ENCODE data around the gene VPS37B.
"Not testable (repeated sequence)": the region's sequence is repeated elsewhere in the genome, so short reads cannot be mapped to it uniquely, and the experiment has no call there.

Gene VPS37B

GRCh38 chr12:122895704-122896636, at the start of gene VPS37B:
Gene VPS37B, minus strand, starts transcription at chr12:122896124. Its CDS starts 62 bp downstream, at chr12:122896062.
- DNase-seq, result peak; percentile 72

GRCh38 chr12:122944605-122945592, 49.0 kb upstream of the VPS37B start:
- no peak for DNase-seq

- no peak for DNase-seq
Observed at GRCh38 chr12:122943196-122943595, 47.3 kb upstream of the VPS37B start.

- DNase-seq, result no peak
Observed at GRCh38 chr12:122942637-122943036, 46.7 kb upstream of the VPS37B start.

GRCh38 chr12:122941351-122941750, 45.4 kb upstream of the VPS37B start:
- DNase-seq, result not testable (repeated sequence)

GRCh38 chr12:122939125-122939524, 43.2 kb upstream of the VPS37B start:
- no peak for DNase-seq

GRCh38 chr12:122937622-122938091, 41.7 kb upstream of the VPS37B start:
- DNase-seq, result no peak

- DNase-seq, result no peak
Observed at GRCh38 chr12:122935318-122935717, 39.4 kb upstream of the VPS37B start.

- DNase-seq, result no peak
Observed at GRCh38 chr12:122934722-122935121, 38.8 kb upstream of the VPS37B start.

GRCh38 chr12:122932207-122932606, 36.3 kb upstream of the VPS37B start:
- DNase-seq, result no peak

- no peak for DNase-seq
Observed at GRCh38 chr12:122929812-122930211, 33.9 kb upstream of the VPS37B start.

- DNase-seq, result no peak
Observed at GRCh38 chr12:122929148-122929538, 33.2 kb upstream of the VPS37B start.

- DNase-seq, result no peak
Observed at GRCh38 chr12:122928404-122929147, 32.7 kb upstream of the VPS37B start.

GRCh38 chr12:122927756-122928403, 32.0 kb upstream of the VPS37B start:
- no peak for DNase-seq

- DNase-seq, result no peak
Observed at GRCh38 chr12:122921917-122922316, 26.0 kb upstream of the VPS37B start.

- DNase-seq, result no peak
Observed at GRCh38 chr12:122920687-122921086, 24.8 kb upstream of the VPS37B start.

GRCh38 chr12:122918827-122919226, 22.9 kb upstream of the VPS37B start:
- no peak for DNase-seq

- no peak for DNase-seq
Observed at GRCh38 chr12:122917507-122918121, 21.7 kb upstream of the VPS37B start.

GRCh38 chr12:122909442-122910288, 13.7 kb upstream of the VPS37B start:
- DNase-seq, result no peak

GRCh38 chr12:122908915-122909314, 13.0 kb upstream of the VPS37B start:
- no peak for DNase-seq
